Common myeloid progenitor, CD34-positive (primary cell): Measurements from ENCODE around the gene STAC2.

Experiments
- CTCF ChIA-PET: fragments of 350-600 bp; sonication (Branson Sonifier 250); formaldehyde crosslinking; loops from one replicate; lab custom pipeline; 2021; ENCODE audit warnings: antibody characterized with exemption; lab: Charles Lee
- POLR2A ChIA-PET: fragments of 350-600 bp; sonication (Branson Sonifier 250); formaldehyde crosslinking; loops from one replicate; lab custom pipeline; 2021; ENCODE audit warnings: antibody characterized with exemption; lab: Charles Lee
- DNase-seq, 3 donors: peaks; one replicate each; pipeline versions ENCODE4 v3.0.0 to v3.0.0-alpha.2; 2013
- H3K27ac ChIP-seq, 2 experiments: 1 replicate in 1 of 2; 2 replicates in 1 of 2; pipeline ENCODE4 v1.7.0; 2013; ENCODE audit warnings: inconsistent platforms in 2 of 2, low read length in 2 of 2, mild to moderate bottlenecking in 2 of 2, low read depth in 1 of 2, moderate library complexity in 1 of 2; ENCODE audit not compliant: severe bottlenecking in 2 of 2, insufficient read depth in 1 of 2, poor library complexity in 1 of 2
- H3K27me3 ChIP-seq, 5 experiments: replicated peaks in 2 of 5; 1 replicate in 3 of 5; 2 replicates in 2 of 5; pipeline versions ENCODE4 v1.6.1 to v1.7.0; 2013; ENCODE audit warnings: low read length in 4 of 5, mild to moderate bottlenecking in 2 of 5, moderate library complexity in 2 of 5, inconsistent platforms in 1 of 5; ENCODE audit not compliant: insufficient read depth in 5 of 5, control insufficient read depth in 4 of 5
- H3K36me3 ChIP-seq, 4 experiments: 1 replicate in 2 of 4; 2 replicates in 2 of 4; pipeline versions ENCODE4 v1.6.1 to v1.7.0; 2013; ENCODE audit warnings: low read length in 3 of 4, control low read depth in 1 of 4, mild to moderate bottlenecking in 1 of 4; ENCODE audit not compliant: control insufficient read depth in 4 of 4, insufficient read depth in 4 of 4
- H3K4me1 ChIP-seq, 4 experiments: 1 replicate in 3 of 4; 2 replicates in 1 of 4; pipeline versions ENCODE4 v1.6.1 to v1.7.1; 2013; ENCODE audit warnings: low read length in 3 of 4, mild to moderate bottlenecking in 3 of 4, control low read depth in 1 of 4, inconsistent platforms in 1 of 4, moderate library complexity in 1 of 4; ENCODE audit not compliant: control insufficient read depth in 4 of 4, insufficient read depth in 4 of 4; ENCODE audit errors: control extremely low read depth in 1 of 4
- H3K4me3 ChIP-seq, 7 experiments: 1 replicate in 4 of 7; 2 replicates in 3 of 7; pipeline versions ENCODE4 v1.5.1 to v1.7.0; 2013; ENCODE audit warnings: mild to moderate bottlenecking in 7 of 7, low read length in 6 of 7, moderate library complexity in 6 of 7, inconsistent platforms in 2 of 7, low read depth in 2 of 7, control low read depth in 1 of 7; ENCODE audit not compliant: insufficient read depth in 4 of 7, control insufficient read depth in 1 of 7; ENCODE audit errors: extremely low read depth in 1 of 7
- H3K9me3 ChIP-seq, 5 experiments: 1 replicate in 4 of 5; 2 replicates in 1 of 5; pipeline versions ENCODE4 v1.6.1 to v1.7.1; 2013; ENCODE audit warnings: low read length in 4 of 5, mild to moderate bottlenecking in 2 of 5, inconsistent platforms in 1 of 5, low read depth in 1 of 5, moderate library complexity in 1 of 5; ENCODE audit not compliant: control insufficient read depth in 4 of 5, insufficient read depth in 2 of 5; ENCODE audit errors: control extremely low read depth in 1 of 5
- WGBS: methylation state at CpG from one replicate; pipeline ENCODE4 v1.1.5; 2013; ENCODE audit not compliant: insufficient coverage; 5-methylcytosine and 5-hydroxymethylcytosine counted together

Gene STAC2

GRCh38 chr17:39212841-39213480 is 12.8 kb downstream of the STAC2 start:
- Histone ChIP-seq H3K4me1 (peaks cover 0 to 29% (median 24%) of the 10 kb centered on the region in 4 experiments), H3K36me3 (no peaks in the 10 kb centered on the region), H3K9me3 (no peaks in the 10 kb centered on the region), H3K27me3 (peaks cover 0 to 19% (median 3%) of the 10 kb centered on the region in 5 experiments), H3K27ac (no peak overlapping the region), H3K4me3 (no peak overlapping the region)
- ChIA-PET POLR2A (interaction anchor here (1.2 kb wide), 1 partner anchor 10 kb away, joined by 3 read pairs; no protein-coding TSS in a partner anchor), CTCF (interaction anchor here (1.1 to 3.5 kb wide), 4 partner anchors 11 to 31 kb away, joined by 3 to 14 read pairs (median 4); no protein-coding TSS in a partner anchor)
- WGBS, result 87% methylated on average over 16 of the region's 16 CpGs
- no peak for DNase-seq

- Histone ChIP-seq H3K9me3 (no peaks in the 10 kb centered on the region), H3K4me1 (peaks cover 0 to 29% (median 24%) of the 10 kb centered on the region in 4 experiments), H3K36me3 (no peaks in the 10 kb centered on the region), H3K27me3 (peaks cover 0 to 14% (median 3%) of the 10 kb centered on the region in 5 experiments), H3K4me3 (no peak overlapping the region), H3K27ac (no peak overlapping the region)
- 96% methylated on average over 11 of the region's 11 CpGs for WGBS
- no peak for DNase-seq
- POLR2A ChIA-PET, result interaction anchor here (1.2 kb wide), 1 partner anchor 11 kb away, joined by 3 read pairs; no protein-coding TSS in a partner anchor
- CTCF ChIA-PET, result interaction anchor here (1.1 to 3.5 kb wide), 4 partner anchors 11 to 32 kb away, joined by 3 to 14 read pairs (median 4); no protein-coding TSS in a partner anchor
Observed at GRCh38 chr17:39212195-39212810, 13.4 kb downstream of the STAC2 start.

DNA sequence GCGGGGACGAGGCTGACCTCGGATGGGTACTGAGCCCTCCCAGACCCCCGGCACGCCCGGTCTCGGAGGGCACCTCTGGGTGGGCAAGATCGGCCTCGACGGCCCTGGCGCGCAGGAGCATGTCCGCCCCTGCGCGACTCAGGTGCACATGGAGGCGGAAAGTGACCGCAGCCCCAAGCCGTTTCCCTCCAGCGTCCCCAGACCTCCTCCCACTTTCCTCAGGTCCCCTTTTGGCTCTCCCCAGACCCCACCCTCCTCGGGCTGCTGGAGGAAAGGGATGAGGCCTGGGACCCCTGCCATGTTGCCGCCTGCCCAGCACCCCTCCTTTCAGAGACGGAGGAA is 15.7 kb downstream of the STAC2 start:
- no peak overlapping the region for H3K27ac ChIP-seq
- CTCF ChIA-PET, result interaction anchor here (0.6 to 13.9 kb wide), 4 partner anchors 13 to 30 kb away, joined by 3 to 425 read pairs (median 4); partner anchors contain the start of gene STAC2

DNA sequence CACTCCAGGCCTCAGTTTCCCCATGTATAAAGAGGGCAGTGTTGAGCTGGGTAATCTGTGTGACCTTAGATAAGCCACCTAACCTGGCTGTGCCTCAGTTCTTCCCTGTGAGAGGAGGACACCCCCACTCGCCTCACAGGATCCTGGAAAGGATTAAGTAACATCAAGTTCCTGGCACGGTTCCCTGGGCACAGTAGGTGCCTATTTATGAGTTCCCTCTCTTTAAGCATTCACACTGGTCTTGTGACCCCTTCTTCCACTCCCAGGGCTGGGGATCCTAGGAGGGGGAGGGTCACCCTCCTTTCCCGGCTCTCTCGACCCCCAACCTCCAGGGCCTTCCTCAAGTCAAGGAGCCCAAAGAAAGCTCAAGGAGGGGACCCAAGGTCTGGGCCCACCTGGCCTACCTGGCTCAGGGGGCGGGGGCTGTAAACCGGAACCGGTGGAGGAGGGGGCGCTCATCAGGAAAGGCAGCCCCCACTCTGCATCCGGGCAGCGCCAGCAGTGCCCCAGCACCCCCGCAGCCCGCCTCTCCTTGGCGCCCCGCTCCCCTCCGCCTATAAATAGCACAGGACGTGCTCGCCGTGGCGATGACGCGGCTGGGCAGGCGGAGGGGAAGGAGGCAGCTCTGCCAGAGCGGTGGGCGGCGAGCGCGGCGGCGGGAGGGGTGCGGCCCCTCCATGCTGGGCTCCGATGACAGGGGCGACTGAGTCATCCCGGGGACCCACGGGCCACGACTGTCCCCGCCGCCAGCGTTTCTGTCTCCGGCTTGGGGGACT is 16.2 kb downstream of the STAC2 start:
- CTCF ChIA-PET, result interaction anchor here (0.6 to 13.9 kb wide), 6 partner anchors 10 to 148 kb away, joined by 3 to 425 read pairs (median 3); partner anchors contain the start of genes RPL19 and STAC2
- POLR2A ChIA-PET, result interaction anchor here (1.0 kb wide), 2 partner anchors 10 kb away, joined by 3 to 6 read pairs; partner anchors contain the start of gene RPL19
- H3K4me1 ChIP-seq, result peaks cover 0 to 32% (median 26%) of the 10 kb centered on the region in 4 experiments
- no peaks in the 10 kb centered on the region for H3K9me3 ChIP-seq
- peak overlapping the region; percentile 15 to 71 (median 53) for H3K4me3 ChIP-seq
- WGBS, result under 1% methylated on average over 32 of the region's 39 CpGs
- no peak overlapping the region for H3K27ac ChIP-seq
- peaks cover 0 to 8% (median 5%) of the 10 kb centered on the region in 4 experiments for H3K36me3 ChIP-seq
- H3K27me3 ChIP-seq, result peaks cover 0 to 5% (median under 1%) of the 10 kb centered on the region in 5 experiments
- DNase-seq, result peak; percentile 66 to 91 (median 85)

More for the DNA sequence above, 15.7 kb downstream of the STAC2 start:
- WGBS, result 2% methylated on average over 19 of the region's 22 CpGs
- no peak for DNase-seq
- POLR2A ChIA-PET, result interaction anchor here (1.0 kb wide), 1 partner anchor 10 kb away, joined by 6 read pairs; the partner anchor contains the start of gene RPL19
- H3K4me3 ChIP-seq, result peak overlapping the region; percentile 15 to 71 (median 53)
- H3K4me1 ChIP-seq, result peaks cover 0 to 32% (median 26%) of the 10 kb centered on the region in 4 experiments
- H3K27me3 ChIP-seq, result peaks cover 0 to 5% (median 2%) of the 10 kb centered on the region in 5 experiments
- H3K9me3 ChIP-seq, result no peaks in the 10 kb centered on the region
- H3K36me3 ChIP-seq, result peaks cover 0 to 2% (median 2%) of the 10 kb centered on the region in 4 experiments

DNA sequence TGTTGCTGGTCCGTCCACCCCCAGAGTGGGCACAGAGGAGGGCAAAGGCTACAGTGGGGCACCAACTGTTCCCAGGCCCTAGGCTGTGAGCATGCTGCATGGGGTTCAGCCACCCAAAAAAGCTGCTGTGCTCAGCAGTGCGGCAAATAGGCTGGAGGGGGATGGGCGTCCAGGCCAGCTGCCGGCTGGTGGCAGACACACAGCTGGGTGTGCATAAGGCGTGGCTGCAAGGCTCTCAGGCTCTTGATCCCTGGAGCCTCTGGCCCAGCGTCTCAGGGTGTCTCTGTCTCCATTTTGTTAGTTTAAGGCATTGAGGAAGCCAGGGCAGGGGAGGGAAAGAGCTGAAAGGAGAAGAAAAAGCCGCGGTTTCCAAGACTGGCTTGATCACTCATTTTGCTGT is 16.9 kb downstream of the STAC2 start:
- Histone ChIP-seq H3K9me3 (no peaks in the 10 kb centered on the region), H3K4me3 (no peak overlapping the region), H3K4me1 (peaks cover 0 to 32% (median 26%) of the 10 kb centered on the region in 4 experiments), H3K27ac (no peak overlapping the region), H3K36me3 (peaks cover 5 to 14% (median 11%) of the 10 kb centered on the region in 4 experiments), H3K27me3 (peaks cover 0 to 5% (median 0%) of the 10 kb centered on the region in 5 experiments)
- ChIA-PET CTCF (interaction anchor here (0.6 to 13.9 kb wide), 6 partner anchors 9 to 321 kb away, joined by 3 to 425 read pairs (median 4); partner anchors contain the start of gene RPL19), POLR2A (interaction anchor here (1.0 kb wide), 1 partner anchor 9 kb away, joined by 3 read pairs; the partner anchor contains the start of gene RPL19)
- WGBS, result 82% methylated on average over 6 of the region's 8 CpGs
- peak in 1 of 3 donors; percentile 49 for DNase-seq

DNA sequence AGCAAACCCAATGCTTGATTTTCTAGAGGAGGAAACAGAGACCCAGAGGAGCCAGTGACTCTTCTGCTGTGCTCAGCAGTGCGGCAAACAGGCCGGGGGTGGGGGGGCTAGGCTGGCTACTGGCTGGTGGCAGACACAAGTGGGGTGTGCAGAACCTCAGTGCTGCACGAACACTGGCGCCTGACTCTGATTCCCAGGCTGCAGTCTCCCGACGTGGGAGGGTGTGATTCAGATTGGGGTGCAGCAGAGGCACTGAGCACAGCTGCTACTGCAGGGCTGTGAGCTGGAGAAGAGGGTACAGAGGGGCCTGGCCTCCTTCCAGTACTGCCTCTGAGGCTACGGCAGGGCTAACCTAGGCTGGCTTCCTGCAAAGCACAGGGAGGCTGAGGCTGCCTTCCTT is 17.6 kb downstream of the STAC2 start:
- DNase-seq, result no peak
- Histone ChIP-seq H3K27ac (no peak overlapping the region), H3K27me3 (peaks cover 0 to 5% (median 0%) of the 10 kb centered on the region in 5 experiments), H3K4me3 (no peak overlapping the region), H3K4me1 (peaks cover 0 to 32% (median 26%) of the 10 kb centered on the region in 4 experiments), H3K9me3 (no peaks in the 10 kb centered on the region), H3K36me3 (peaks cover 12 to 21% (median 18%) of the 10 kb centered on the region in 4 experiments)
- POLR2A ChIA-PET, result interaction anchor here (1.0 to 1.6 kb wide), 2 partner anchors 9 to 36 kb away, joined by 3 to 8 read pairs; partner anchors contain the start of gene RPL19
- CTCF ChIA-PET, result interaction anchor here (0.6 to 13.9 kb wide), 3 partner anchors 32 to 320 kb away, joined by 4 to 425 read pairs (median 5); no protein-coding TSS in a partner anchor
- 63% methylated on average over 5 of the region's 7 CpGs for WGBS
